IPS-11a (cell line): ENCODE measurements around the gene FCER1G.

Experiments used
- H3K4me3 ChIP-seq: one replicate; pipeline ENCODE4 v1.5.1; 2013; ENCODE audit warnings: low read depth, low read length, control low read depth

FCER1G gene

GRCh38 chr1:161187311-161187710, 27.8 kb upstream of the FCER1G start:
- H3K4me3 ChIP-seq: no peak overlapping the region

- H3K4me3 ChIP-seq: no peak overlapping the region
Observed at GRCh38 chr1:161188381-161188780, 26.7 kb upstream of the FCER1G start.

GRCh38 chr1:161189036-161189435, 26.1 kb upstream of the FCER1G start:
- no peak overlapping the region for H3K4me3 ChIP-seq

- no peak overlapping the region for H3K4me3 ChIP-seq
Observed at GRCh38 chr1:161190962-161191521, 24.1 kb upstream of the FCER1G start.

- no peak overlapping the region for H3K4me3 ChIP-seq
Observed at GRCh38 chr1:161191971-161192370, 23.1 kb upstream of the FCER1G start.

- H3K4me3 ChIP-seq: no peak overlapping the region
Observed at GRCh38 chr1:161192476-161193465, 22.3 kb upstream of the FCER1G start.

GRCh38 chr1:161193561-161194235, 21.4 kb upstream of the FCER1G start:
- no peak overlapping the region for H3K4me3 ChIP-seq

GRCh38 chr1:161195171-161195570, 19.9 kb upstream of the FCER1G start:
- H3K4me3 ChIP-seq: no peak overlapping the region

- no peak overlapping the region for H3K4me3 ChIP-seq
Observed at GRCh38 chr1:161196111-161196510, 19.0 kb upstream of the FCER1G start.

- no peak overlapping the region for H3K4me3 ChIP-seq
Observed at GRCh38 chr1:161196521-161197451, 18.3 kb upstream of the FCER1G start.

- H3K4me3 ChIP-seq: peak overlapping the region; percentile 8
Observed at GRCh38 chr1:161197560-161198193, 17.4 kb upstream of the FCER1G start.

GRCh38 chr1:161198194-161198896, 16.8 kb upstream of the FCER1G start:
- H3K4me3 ChIP-seq: no peak overlapping the region

- no peak within 1 kb of the TSS for H3K4me3 ChIP-seq
Observed at GRCh38 chr1:161198897-161199431, 16.1 kb upstream of the FCER1G start, which contains the start of gene ADAMTS4. TSS of gene ADAMTS4 (minus strand) at chr1:161199054. CDS start at chr1:161198627, 427 bp downstream.

GRCh38 chr1:161199506-161200139, 15.5 kb upstream of the FCER1G start:
- no peak overlapping the region for H3K4me3 ChIP-seq

GRCh38 chr1:161200421-161200991, 14.6 kb upstream of the FCER1G start:
- H3K4me3 ChIP-seq: no peak overlapping the region

GRCh38 chr1:161200992-161201835, 13.9 kb upstream of the FCER1G start:
- peak overlapping the region; percentile 8 for H3K4me3 ChIP-seq
